Muscle of back (tissue), 11 donors: Measurements from ENCODE around the gene ENTPD7. TPM values are rescaled to one million over a fixed set of nuclear protein-coding genes. Genes with fewer than 3 reads are reported as not detected.
"Not testable (repeated sequence)": the region's sequence is repeated elsewhere in the genome, so short reads cannot be mapped to it uniquely, and the experiment has no call there.

Source experiments
- DNase-seq, 3 donors: peaks; one replicate each; pipeline versions ENCODE4 v3.0.0 to v3.0.0-alpha.2; 2013
- polyA plus RNA-seq, 10 donors: library from polyadenylated mRNA; unstranded; fragments of 120-200 nt; gene quantifications; one replicate each; pipeline ENCODE4 v1.2.1, GENCODE V29; 2013; ENCODE audit not compliant: insufficient read length in 10 of 10

The ENTPD7 gene
- polyA plus RNA-seq, 10 donors, result 3.2 to 7.1 (median 4.4) TPM

DNA sequence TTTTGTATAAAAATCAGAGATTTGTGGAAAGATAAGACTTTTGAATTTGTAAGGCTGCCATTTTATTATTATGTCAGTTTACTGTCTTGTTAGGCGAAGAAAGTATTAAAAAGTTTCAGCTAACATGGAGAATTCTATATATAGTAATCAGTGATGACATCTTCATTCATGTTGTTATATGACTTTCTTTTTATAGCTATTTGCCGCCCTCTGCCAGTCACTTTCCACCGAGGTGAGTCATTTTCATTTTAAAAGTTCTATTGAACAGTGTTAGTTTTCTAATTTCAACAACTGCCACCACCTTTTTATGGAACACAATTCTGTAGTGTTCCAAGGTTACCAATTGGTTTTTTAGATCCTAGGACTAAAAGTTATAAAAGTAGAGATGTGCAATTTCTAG lies 84.5 kb downstream of the ENTPD7 start:
- DNase-seq, result no peak

DNA sequence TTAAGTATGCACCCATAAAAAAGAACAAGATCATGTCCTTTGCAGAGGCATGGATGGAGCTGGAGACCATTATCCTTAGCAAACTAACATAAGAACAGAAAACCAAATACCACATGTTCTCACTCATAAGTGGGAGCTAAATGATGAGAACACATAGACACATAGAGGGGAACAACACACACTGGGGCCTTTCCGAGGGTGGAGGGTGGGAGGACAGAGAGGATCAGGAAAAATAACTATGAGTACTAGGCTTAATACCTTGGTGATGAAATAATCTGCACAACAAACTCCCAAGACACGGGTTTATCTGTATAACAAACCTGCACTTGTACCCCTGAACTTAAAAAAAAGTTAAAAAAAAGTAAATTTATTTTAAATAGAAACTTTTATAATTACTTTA lies 86.9 kb downstream of the ENTPD7 start:
- DNase-seq, result not testable (repeated sequence)

GRCh38 chr10:99748823-99749451 lies 89.6 kb downstream of the ENTPD7 start:
- no peak for DNase-seq

DNA sequence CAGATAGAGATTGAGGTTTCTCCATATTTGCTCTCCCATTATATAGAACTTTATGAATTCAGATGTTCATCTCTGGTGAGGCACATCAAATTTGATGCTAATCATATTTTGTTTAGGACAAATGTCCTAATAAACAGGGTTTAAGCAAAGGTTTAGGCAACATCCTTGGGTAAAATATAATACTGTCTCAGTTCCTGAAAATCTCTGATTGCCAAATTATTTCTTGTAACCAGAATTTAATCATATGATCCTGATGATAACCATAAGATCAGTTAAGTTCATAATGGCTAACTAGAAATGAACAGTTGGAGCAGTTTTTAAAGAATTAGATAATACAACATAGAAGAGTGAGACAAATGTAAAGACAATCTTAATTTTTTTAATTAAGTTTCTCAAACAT lies 91.3 kb downstream of the ENTPD7 start:
- DNase-seq, result no peak

GRCh38 chr10:99754670-99755069 lies 95.4 kb downstream of the ENTPD7 start:
- DNase-seq, result no peak

Other genes with a start within 250 kb of the ENTPD7 start
- 10 to 100 TPM; 31.9 to 47.7 (median 38.7) TPM for gene GOT1, start 228.9 kb upstream of the ENTPD7 start, polyA plus RNA-seq
- under 1 TPM; 0.15 to 0.97 (median 0.51) TPM for gene NKX2-3, start 126.6 kb upstream of the ENTPD7 start, polyA plus RNA-seq
- gene SLC25A28, start 39.1 kb upstream of the ENTPD7 start, polyA plus RNA-seq, result 10 to 100 TPM; 24.7 to 41.1 (median 30.9) TPM
- 10 to 100 TPM; 23.6 to 37.9 (median 30.7) TPM for gene COX15, start 72.6 kb downstream of the ENTPD7 start, polyA plus RNA-seq
- gene CUTC, start 72.7 kb downstream of the ENTPD7 start, polyA plus RNA-seq, result 10 to 100 TPM; 16.2 to 24.6 (median 20.0) TPM
- 1 to 10 TPM in 3 of 10 donors, under 1 TPM in 7; 0.42 to 1.1 (median 0.84) TPM for gene ABCC2, start 123.1 kb downstream of the ENTPD7 start, polyA plus RNA-seq